OCI-LY3 (cell line): ENCODE data around the gene APLP1.

Experiments used
- CTCF ChIP-seq: fragments of 200-600, 300-600 bp; sonication (generic); IDR thresholded peaks from 2 replicates; pipeline ENCODE4 v1.5.1; 2014; ENCODE audit warnings: antibody characterized with exemption, low read length, low read depth
- EZH2phosphoT487 ChIP-seq: fragments of 200-600 bp; shearing (Covaris generic); IDR thresholded peaks from 2 replicates; pipeline ENCODE4 v1.6.1; 2018; ENCODE audit warnings: antibody characterized with exemption, mixed run types, low read depth

GRCh38 chr19:35848486-35848885, 19.9 kb upstream of the APLP1 start:
- TF ChIP-seq CTCF (no peak), EZH2phosphoT487 (no peak)
